Activated CD4-positive, alpha-beta memory T cell treated with anti-CD3 and anti-CD28 coated beads, Interleukin-2, amount 10 ng/mL, durations not matched to agents 7 days and 5 days (primary cell): ENCODE measurements around the gene THRB. TPM values are rescaled to one million over a fixed set of nuclear protein-coding genes. Genes with fewer than 3 reads are reported as not detected.

Experiments used
- CTCF ChIA-PET: fragments of 350-600 bp; sonication (Branson Sonifier 250); formaldehyde crosslinking; loops from one replicate; lab custom pipeline; 2021; ENCODE audit warnings: antibody characterized with exemption, inconsistent platforms; lab: Charles Lee
- POLR2A ChIA-PET: fragments of 350-600 bp; sonication (Branson Sonifier 250); formaldehyde crosslinking; loops from one replicate; lab custom pipeline; 2021; ENCODE audit warnings: antibody characterized with exemption; lab: Charles Lee
- DNase-seq: peaks from one replicate; pipeline ENCODE4 v3.0.0-alpha.2; 2020
- H3K27ac Mint-ChIP-seq: one replicate; pipeline ENCODE4 v1.8.0; 2021; ENCODE audit warnings: mild to moderate bottlenecking, mixed read lengths
- H3K27me3 Mint-ChIP-seq: one replicate; pipeline ENCODE4 v1.8.0; 2021; ENCODE audit warnings: mixed read lengths
- H3K36me3 Mint-ChIP-seq: one replicate; pipeline ENCODE4 v1.8.0; 2021; ENCODE audit warnings: low read depth, mixed read lengths
- H3K4me1 Mint-ChIP-seq: one replicate; pipeline ENCODE4 v1.8.0; 2021; ENCODE audit warnings: mixed read lengths
- H3K4me3 Mint-ChIP-seq: one replicate; pipeline ENCODE4 v1.8.0; 2021; ENCODE audit warnings: mild to moderate bottlenecking, mixed read lengths
- H3K9me3 Mint-ChIP-seq: one replicate; pipeline ENCODE4 v1.8.0; 2021; ENCODE audit warnings: mixed read lengths
- total RNA-seq, 2 experiments: library from RNA; stranded (reverse); gene quantifications; one replicate each; pipeline ENCODE4 v1.2.3, GENCODE V29; 2021

Gene THRB
- total RNA-seq, 2 experiments from 2014 or later = not detected

DNA sequence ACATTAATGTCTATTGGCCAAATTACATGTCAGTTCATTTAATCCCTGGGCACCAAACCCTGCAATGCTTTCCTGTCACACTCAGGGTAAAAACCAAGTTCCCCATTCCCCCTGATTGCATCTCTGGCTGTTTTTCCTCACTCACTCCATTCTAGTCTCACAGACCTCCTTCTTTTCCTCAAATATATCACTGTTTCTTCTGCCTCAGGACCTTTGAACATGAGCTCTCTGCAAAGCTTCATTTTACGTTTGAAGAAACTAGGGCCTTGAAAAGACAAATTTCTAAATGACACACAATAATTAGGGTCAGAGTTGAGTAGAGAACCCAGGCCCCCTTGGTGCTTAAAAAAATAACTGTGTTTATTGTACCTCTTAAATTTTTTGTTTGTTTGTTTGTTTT, 230.6 kb downstream of the THRB start:
- H3K4me3 Mint-ChIP-seq = no peak overlapping the region
- no peaks in the 10 kb centered on the region for H3K4me1 Mint-ChIP-seq
- POLR2A ChIA-PET = no interaction called here
- H3K36me3 Mint-ChIP-seq = no peaks in the 10 kb centered on the region
- no peak for DNase-seq
- H3K27ac Mint-ChIP-seq = no peak overlapping the region
- no peaks in the 10 kb centered on the region for H3K9me3 Mint-ChIP-seq
- CTCF ChIA-PET = interaction anchor here (0.6 to 1.4 kb wide), 3 partner anchors 376 to 1240 kb away, joined by 3 read pairs; no protein-coding TSS in a partner anchor
- H3K27me3 Mint-ChIP-seq = peaks cover 11% of the 10 kb centered on the region

GRCh38 chr3:24263069-24263668, 231.5 kb downstream of the THRB start:
- Mint-ChIP-seq H3K27ac (no peak overlapping the region), H3K9me3 (no peaks in the 10 kb centered on the region), H3K27me3 (peaks cover 11% of the 10 kb centered on the region), H3K4me3 (no peak overlapping the region), H3K4me1 (no peaks in the 10 kb centered on the region), H3K36me3 (no peaks in the 10 kb centered on the region)
- CTCF ChIA-PET = interaction anchor here (0.6 kb wide), 2 partner anchors 551 to 1240 kb away, joined by 3 read pairs; no protein-coding TSS in a partner anchor
- DNase-seq = no peak
- POLR2A ChIA-PET = no interaction called here

DNA sequence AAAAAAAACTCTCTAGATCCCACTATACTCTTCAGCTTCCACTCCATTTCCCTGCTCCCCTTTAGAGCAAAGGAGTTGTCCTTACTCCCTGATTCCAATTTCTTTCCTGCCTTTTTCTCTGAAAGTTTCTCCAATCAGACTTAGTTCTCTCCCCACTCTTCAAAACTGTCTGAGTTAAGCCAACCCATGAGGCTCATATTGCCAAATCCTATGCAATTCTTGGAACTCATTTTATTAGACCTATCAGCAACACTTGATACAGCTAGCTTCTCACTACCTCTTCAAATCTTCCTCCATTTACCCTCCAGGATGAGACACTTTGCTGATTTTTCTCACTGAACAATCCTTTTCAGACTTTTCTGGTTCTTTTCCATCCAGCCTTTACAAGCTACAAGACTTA, 233.1 kb downstream of the THRB start:
- POLR2A ChIA-PET = no interaction called here
- CTCF ChIA-PET = no interaction called here

DNA sequence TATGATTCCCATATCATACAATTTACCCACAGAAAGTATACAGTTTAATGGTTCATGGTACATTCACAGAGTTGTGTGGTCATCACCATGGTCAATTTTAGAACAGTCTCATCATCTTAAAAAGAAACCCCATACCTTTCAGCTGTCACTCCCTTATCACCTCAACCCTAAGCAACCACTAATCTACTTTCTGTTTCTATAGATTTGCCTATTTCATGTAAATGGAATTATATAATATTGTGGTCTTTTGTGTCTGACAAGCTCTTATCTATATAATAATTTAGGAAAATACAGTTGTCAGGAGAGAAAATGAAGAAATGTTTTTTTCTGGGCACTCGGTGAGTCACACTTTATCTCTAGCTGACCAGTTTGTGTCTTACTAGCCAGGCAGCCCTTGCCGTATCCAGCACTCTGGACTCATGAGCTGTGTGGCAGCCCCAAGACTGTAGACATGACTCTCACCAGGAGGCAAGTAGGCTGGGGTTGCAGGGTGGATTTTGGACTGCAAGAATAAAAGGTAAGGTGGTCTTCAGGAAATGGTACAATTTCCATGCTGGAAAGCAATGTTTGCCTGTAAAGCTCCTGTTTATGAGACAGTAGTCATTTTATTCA, 234.6 kb downstream of the THRB start:
- Mint-ChIP-seq H3K27ac (no peak overlapping the region), H3K27me3 (peaks cover 4% of the 10 kb centered on the region), H3K4me1 (no peaks in the 10 kb centered on the region), H3K4me3 (no peak overlapping the region), H3K36me3 (no peaks in the 10 kb centered on the region), H3K9me3 (no peaks in the 10 kb centered on the region)
- ChIA-PET CTCF (interaction anchor here (1.3 kb wide), 1 partner anchor 23 kb away, joined by 5 read pairs; no protein-coding TSS in a partner anchor), POLR2A (no interaction called here)
- no peak for DNase-seq

More for the DNA sequence above, 233.1 kb downstream of the THRB start:
- no peak overlapping the region for H3K27ac Mint-ChIP-seq
- no peaks in the 10 kb centered on the region for H3K9me3 Mint-ChIP-seq
- peaks cover 9% of the 10 kb centered on the region for H3K27me3 Mint-ChIP-seq
- H3K36me3 Mint-ChIP-seq = no peaks in the 10 kb centered on the region
- H3K4me3 Mint-ChIP-seq = no peak overlapping the region
- no peak for DNase-seq
- H3K4me1 Mint-ChIP-seq = no peaks in the 10 kb centered on the region

DNA sequence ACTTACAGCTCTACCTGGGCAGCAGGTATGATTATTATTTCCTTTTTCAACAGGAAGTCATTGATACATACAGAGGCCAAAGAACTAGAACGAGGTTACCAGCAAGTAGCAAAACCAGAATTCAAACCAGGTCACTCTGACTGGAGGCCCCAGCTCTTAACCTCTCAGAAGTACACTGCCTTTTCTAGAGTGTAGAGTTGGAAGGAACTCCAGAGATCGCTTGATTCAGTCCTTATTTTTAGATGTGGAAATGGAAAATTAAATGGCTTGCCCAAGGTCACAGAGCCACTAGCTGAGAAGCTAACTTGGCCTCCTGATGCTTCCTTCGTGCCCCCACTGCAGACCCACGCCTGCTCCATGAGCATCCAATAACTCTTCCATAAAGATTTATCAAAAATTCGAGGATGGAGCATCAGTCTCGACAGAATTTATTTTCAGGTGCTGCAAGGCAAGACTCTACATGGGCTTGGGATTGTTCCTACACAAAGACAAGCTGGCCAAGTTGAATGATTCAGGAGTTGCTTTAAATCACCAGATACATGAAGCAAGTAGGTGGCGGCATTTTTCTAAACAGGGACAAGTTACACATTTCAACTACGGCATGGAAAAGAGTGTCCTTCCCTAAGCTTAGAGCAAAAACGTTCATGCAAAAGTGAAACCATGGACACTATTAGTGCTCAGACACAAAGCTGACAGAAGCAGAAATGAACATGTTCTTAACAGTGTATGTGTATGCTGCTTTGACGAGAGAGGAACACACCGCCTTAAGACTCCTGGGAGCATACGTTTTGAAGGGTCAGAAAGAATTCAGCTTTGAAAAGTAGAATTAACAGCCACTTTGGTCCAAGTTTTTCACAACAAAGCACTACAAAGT, 235.7 kb downstream of the THRB start:
- Mint-ChIP-seq H3K4me3 (no peak overlapping the region), H3K27me3 (no peaks in the 10 kb centered on the region), H3K4me1 (no peaks in the 10 kb centered on the region), H3K9me3 (no peaks in the 10 kb centered on the region), H3K36me3 (no peaks in the 10 kb centered on the region), H3K27ac (no peak overlapping the region)
- ChIA-PET POLR2A (no interaction called here), CTCF (interaction anchor here (0.7 to 0.9 kb wide), 2 partner anchors 14 to 945 kb away, joined by 3 to 5 read pairs; no protein-coding TSS in a partner anchor)
- DNase-seq = no peak

DNA sequence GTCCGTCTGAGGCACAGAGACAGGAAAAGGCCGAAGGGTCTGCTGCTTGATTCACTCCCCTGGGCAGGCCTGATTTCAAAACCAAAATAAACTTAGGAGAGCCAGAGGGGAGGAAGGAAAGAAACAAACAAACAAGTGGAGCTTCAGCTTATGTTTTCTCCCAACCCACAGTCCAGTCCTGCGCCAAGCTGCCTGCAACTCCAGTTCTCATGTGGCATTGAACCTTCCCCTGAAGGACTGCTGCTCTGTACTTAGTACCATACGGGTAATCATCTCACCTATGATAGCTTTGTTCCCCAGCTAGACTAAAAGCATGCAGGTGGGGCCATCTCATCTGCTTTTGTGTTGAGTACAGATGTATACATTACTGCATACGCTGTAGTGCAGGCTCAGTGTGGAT, 236.4 kb downstream of the THRB start:
- Mint-ChIP-seq H3K27ac (no peak overlapping the region), H3K27me3 (no peaks in the 10 kb centered on the region), H3K4me1 (no peaks in the 10 kb centered on the region), H3K9me3 (no peaks in the 10 kb centered on the region), H3K4me3 (no peak overlapping the region), H3K36me3 (no peaks in the 10 kb centered on the region)
- POLR2A ChIA-PET = no interaction called here
- CTCF ChIA-PET = interaction anchor here (0.9 kb wide), 1 partner anchor 14 kb away, joined by 3 read pairs; no protein-coding TSS in a partner anchor
- no peak for DNase-seq

DNA sequence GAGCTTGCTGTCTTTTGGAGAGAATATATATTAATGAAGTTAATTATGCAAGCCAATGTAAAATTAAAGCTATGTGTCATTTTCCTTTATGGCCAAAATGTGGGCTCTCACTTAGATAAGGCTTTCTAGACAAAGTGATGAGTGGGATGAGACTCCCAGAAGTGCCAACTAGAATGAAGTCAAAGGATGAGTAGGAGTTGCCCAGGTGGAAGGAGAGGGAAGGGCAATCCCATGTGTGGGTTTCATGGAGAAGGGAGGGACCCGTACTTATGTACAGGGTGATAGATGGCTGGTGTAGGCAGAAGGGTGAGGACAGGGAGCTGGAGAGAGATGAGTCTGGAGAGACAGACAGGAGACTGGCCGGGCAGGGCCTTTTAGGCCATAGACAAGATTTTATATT, 239.2 kb downstream of the THRB start:
- Mint-ChIP-seq H3K4me1 (no peaks in the 10 kb centered on the region), H3K36me3 (no peaks in the 10 kb centered on the region), H3K27ac (no peak overlapping the region), H3K4me3 (no peak overlapping the region), H3K9me3 (no peaks in the 10 kb centered on the region), H3K27me3 (peaks cover 2% of the 10 kb centered on the region)
- no peak for DNase-seq
- CTCF ChIA-PET = no interaction called here
- POLR2A ChIA-PET = no interaction called here

- ChIA-PET CTCF (no interaction called here), POLR2A (no interaction called here)
- Mint-ChIP-seq H3K27ac (no peak overlapping the region), H3K4me1 (no peaks in the 10 kb centered on the region), H3K9me3 (no peaks in the 10 kb centered on the region), H3K4me3 (no peak overlapping the region), H3K27me3 (peaks cover 2% of the 10 kb centered on the region), H3K36me3 (no peaks in the 10 kb centered on the region)
- no peak for DNase-seq
Observed at GRCh38 chr3:24254649-24255048, 240.0 kb downstream of the THRB start.

GRCh38 chr3:24253336-24253735, 241.3 kb downstream of the THRB start:
- POLR2A ChIA-PET = no interaction called here
- Mint-ChIP-seq H3K9me3 (no peaks in the 10 kb centered on the region), H3K4me1 (no peaks in the 10 kb centered on the region), H3K27me3 (peaks cover 2% of the 10 kb centered on the region), H3K27ac (no peak overlapping the region), H3K4me3 (no peak overlapping the region), H3K36me3 (no peaks in the 10 kb centered on the region)
- DNase-seq = no peak
- CTCF ChIA-PET = no interaction called here

DNA sequence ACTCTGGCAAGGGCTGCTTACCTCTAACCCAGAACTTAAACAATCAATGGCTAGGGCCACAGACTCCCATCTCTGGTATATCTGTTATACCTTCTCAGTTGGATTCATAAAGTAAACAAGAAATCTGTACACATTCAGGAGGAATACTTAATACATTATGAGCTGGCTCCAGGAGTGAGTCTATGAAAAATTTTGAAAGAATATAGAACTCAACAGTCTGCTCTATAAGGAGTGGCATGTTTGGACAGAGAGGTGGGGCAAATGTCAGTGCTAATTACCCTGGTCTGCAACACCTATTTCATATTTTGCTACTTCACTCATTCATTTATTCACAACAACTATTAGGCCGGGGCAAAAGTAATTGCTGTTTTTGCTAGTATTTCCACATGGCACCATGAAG, 245.1 kb downstream of the THRB start:
- ChIA-PET POLR2A (no interaction called here), CTCF (no interaction called here)
- no peaks in the 10 kb centered on the region for H3K4me1 Mint-ChIP-seq
- DNase-seq = no peak
- H3K36me3 Mint-ChIP-seq = no peaks in the 10 kb centered on the region
- H3K27me3 Mint-ChIP-seq = peaks cover 8% of the 10 kb centered on the region
- H3K9me3 Mint-ChIP-seq = no peaks in the 10 kb centered on the region
- H3K4me3 Mint-ChIP-seq = no peak overlapping the region
- H3K27ac Mint-ChIP-seq = no peak overlapping the region

DNA sequence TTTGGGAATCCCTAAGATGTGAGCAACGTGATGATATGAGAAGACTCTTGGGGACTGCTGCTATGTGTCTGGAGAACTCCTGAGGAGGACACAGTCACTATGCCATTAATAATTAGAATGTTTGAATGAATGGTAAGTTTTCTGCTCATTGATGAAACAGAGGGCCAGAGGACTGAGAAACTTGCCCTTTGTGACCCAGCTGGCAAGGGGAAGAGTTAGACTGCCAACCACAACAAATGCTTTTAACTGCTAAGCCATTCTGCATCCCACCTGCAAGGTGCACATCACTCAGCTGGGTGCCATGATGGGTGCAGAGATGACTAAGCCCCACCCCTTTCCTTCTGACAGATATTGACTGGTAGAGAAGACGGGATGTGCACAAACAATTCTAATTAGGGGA, 249.6 kb downstream of the THRB start:
- DNase-seq = no peak
- peaks cover 6% of the 10 kb centered on the region for H3K27me3 Mint-ChIP-seq
- POLR2A ChIA-PET = no interaction called here

GRCh38 chr3:24244491-24244890, 250.2 kb downstream of the THRB start:
- H3K27me3 Mint-ChIP-seq = peaks cover 6% of the 10 kb centered on the region
- no peaks in the 10 kb centered on the region for H3K9me3 Mint-ChIP-seq
- ChIA-PET POLR2A (no interaction called here), CTCF (interaction anchor here (0.7 kb wide), 1 partner anchor 14 kb away, joined by 3 read pairs; no protein-coding TSS in a partner anchor)
- H3K4me1 Mint-ChIP-seq = no peaks in the 10 kb centered on the region
- no peak for DNase-seq
- H3K4me3 Mint-ChIP-seq = no peak overlapping the region
- H3K36me3 Mint-ChIP-seq = no peaks in the 10 kb centered on the region
- H3K27ac Mint-ChIP-seq = no peak overlapping the region

More for the DNA sequence above, 249.6 kb downstream of the THRB start:
- no peak overlapping the region for H3K4me3 Mint-ChIP-seq
- no peaks in the 10 kb centered on the region for H3K36me3 Mint-ChIP-seq
- H3K4me1 Mint-ChIP-seq = no peaks in the 10 kb centered on the region
- no peaks in the 10 kb centered on the region for H3K9me3 Mint-ChIP-seq
- CTCF ChIA-PET = interaction anchor here (0.7 kb wide), 1 partner anchor 14 kb away, joined by 3 read pairs; no protein-coding TSS in a partner anchor
- no peak overlapping the region for H3K27ac Mint-ChIP-seq
